HG03064 (cell line): ENCODE measurements around the gene ABHD2.
A peak's percentile ranks its signal among the peaks of the same experiment; 100 is the strongest.
"Not testable (repeated sequence)": the region's sequence is repeated elsewhere in the genome, so short reads cannot be mapped to it uniquely, and the experiment has no call there.

Experiments
- ATAC-seq: cut with Tn5 transposase; IDR thresholded peaks from one replicate; pipeline ENCODE4 v1.9.1; 2021; ENCODE audit warnings: low read depth; ENCODE audit not compliant: unreplicated experiment

ABHD2 gene

DNA sequence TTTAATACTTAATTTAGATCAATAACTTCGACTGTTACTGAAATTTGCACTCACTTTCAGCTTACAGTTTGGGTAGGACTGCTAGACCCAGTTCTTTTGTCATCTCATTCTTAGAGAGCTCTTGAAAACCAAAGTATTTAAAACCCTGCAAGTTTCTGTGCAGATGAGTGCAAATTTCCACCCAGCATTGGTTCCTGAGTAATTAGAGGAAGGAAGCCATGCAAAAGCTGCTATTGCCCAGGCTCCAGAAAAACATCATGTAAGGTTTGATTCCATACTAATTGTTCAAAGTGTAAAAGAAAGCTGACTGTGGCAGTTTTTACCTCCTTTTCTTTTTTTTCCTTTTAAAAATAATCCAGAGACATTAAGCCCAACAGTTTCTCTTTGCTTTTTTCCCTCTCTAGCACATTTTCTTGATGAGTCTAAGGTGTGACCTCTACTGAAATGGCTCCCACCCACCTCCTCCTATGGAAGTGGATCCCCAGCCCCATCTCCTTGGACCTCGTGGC is 30.3 kb downstream of the ABHD2 start:
- no peak for ATAC-seq

GRCh38 chr15:89119489-89120478 is 31.5 kb downstream of the ABHD2 start:
- ATAC-seq, result no peak

GRCh38 chr15:89120479-89121000 is 32.3 kb downstream of the ABHD2 start:
- ATAC-seq, result not testable (repeated sequence)

DNA sequence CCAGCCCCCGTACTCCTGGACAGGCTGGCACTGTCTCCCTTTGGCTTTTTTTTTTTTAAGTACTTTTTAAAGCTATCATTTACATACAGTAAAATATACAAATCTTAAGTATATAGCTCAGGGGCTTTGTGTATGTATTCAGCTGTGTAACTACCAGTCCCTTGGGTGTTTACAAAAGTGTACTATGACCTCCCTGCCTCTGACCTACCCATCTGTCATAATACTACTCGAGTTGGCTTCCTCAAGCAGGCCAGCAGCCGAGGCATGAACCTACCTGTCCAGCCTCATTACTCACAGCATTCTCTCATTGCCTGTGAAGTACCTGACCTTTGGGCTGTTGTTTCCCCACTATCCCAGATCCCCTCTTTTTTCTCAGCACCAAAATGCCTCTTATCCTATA is 33.2 kb downstream of the ABHD2 start:
- ATAC-seq, result no peak

DNA sequence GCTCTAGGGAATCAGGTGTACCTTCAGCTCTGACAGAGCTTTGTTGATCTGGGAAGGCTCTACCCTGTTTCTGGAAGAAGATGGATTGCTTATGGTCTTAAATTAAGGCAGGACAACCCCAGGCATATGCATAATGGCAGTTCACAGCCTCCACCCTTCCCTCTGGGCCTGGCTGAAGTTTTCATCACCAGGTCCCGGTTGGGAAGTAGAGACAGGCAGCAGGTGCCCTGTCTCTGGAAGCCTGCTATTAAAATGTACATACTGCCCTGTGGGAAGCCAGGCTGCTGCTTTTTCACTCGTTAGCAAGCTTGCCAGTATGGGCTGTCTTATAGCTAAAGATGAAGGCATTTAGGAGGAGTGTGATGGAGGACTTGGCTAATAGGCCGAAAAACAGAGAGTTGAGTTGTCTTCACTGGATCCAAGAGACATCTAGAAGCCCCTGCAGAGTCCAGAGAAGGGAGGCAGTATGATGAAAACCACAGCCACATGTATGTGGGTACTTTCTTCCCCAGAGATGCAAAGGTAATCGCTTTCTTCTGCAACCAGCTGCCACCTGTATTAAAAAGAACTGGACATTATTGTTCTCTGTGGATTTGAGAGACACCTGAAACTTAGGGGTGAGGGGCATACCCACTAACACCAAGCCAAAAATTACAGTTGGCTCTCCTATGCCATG is 34.4 kb downstream of the ABHD2 start:
- no peak for ATAC-seq

- ATAC-seq, result no peak
These were observed 34.9 kb downstream of the ABHD2 start for GRCh38 chr15:89123181-89123525.

DNA sequence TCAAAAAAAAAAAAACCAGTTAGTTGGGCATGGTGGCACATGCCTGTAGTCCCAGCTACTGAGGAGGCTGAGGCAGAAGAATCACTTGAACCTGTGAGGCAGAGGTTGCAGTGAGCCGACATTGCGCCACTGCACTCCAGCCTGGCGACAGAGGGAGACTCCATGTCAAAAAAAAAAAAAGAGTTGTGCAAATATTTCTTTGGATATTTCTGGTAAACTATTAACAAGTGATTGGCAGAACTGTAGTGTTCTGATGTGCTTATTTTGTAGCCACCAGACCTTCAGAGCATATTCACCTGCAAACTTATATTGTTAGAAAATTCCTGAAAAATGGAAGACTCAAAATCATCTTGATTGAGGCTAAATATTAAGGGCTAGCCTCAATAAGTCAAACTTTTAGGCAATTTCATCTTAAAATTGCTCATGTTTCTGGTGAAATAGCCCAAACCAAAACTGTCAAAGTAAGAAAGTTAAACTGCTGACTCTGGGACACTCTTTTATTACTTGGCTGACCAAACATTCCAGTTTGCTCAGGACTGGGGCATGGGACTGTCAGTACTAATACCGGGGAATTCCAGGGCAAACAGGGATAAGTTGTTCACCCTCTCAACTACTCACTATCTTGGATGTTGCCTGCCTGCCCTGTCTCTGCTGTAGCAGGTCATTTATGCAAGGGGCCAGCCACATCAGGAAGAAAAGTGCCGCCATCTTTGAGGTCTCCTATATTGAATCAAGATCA is 37.0 kb downstream of the ABHD2 start:
- ATAC-seq, result no peak

- no peak for ATAC-seq
These were observed 37.8 kb downstream of the ABHD2 start for GRCh38 chr15:89126009-89126408.

DNA sequence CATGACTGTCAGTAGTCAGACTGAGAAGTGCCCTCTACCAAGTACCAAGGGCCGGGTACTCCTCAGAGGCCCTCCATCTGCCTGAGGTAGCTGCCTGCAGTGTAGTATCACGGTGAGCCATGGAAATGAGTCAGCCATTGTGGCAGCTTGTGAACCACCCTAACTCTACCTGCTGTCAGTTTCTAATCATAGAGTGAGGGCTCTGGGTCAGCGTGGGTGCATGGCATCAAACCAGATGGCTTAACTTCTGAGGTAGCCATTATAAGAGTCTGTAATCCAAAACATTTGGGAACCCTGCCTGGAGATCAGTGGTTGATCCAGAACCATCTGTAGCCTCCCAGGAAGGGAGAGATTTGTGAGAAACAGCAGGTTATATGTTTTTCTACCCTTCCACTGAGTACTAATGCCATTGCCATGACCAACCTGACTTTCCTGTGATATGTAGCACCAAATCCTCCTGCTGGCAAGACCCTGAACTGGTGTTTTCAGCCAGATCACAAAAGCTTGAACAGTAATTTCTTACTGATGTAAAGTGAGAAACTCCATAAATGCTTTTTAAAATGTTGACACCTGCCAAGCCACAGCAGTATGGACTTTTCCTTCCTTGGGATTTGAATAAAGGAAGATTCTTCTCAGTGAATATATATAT is 38.9 kb downstream of the ABHD2 start:
- no peak for ATAC-seq

- ATAC-seq, result no peak
These were observed 40.3 kb downstream of the ABHD2 start for GRCh38 chr15:89128320-89129122.

- no peak for ATAC-seq
These were observed 41.0 kb downstream of the ABHD2 start for GRCh38 chr15:89129123-89129815.

- no peak for ATAC-seq
These were observed 41.5 kb downstream of the ABHD2 start for GRCh38 chr15:89129816-89130134.

DNA sequence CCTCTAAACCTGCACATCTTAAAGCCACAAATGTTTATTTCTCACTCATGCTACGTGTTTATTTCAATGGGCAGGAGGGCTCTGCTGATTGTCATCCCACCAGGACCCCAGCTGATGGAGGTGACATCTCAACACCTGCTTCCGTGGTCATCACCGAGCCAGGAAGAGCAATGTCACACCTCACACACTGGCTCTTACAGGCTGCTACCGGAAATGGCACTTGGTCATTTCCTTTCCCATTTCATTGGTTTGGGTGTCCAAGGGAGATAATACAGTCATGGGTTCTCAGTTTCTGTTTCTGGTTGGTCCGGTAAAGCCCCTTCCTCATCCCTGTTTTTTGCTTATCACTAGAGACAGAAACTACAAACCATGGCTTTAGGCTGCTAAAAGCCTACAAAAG is 41.9 kb downstream of the ABHD2 start:
- peak; percentile 92 for ATAC-seq

DNA sequence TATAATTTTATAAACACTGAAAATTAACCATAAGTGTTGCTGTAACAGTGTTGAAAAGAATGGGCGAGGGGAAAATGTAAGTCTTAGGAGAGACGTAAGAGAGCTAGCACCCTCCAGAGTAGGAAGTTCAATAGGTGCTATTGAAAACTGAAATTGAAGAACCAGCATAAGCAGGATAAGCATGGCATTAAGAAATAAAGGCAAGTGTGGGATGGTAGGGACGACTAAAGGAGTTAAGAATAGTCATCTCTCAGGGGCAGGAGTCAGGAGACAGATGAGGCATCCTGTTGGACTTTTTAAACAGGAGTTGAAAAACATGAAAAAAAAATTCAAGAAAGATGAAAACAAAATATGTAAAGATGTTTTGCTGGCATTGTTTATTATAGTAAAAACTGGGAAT is 43.5 kb downstream of the ABHD2 start:
- ATAC-seq, result no peak

DNA sequence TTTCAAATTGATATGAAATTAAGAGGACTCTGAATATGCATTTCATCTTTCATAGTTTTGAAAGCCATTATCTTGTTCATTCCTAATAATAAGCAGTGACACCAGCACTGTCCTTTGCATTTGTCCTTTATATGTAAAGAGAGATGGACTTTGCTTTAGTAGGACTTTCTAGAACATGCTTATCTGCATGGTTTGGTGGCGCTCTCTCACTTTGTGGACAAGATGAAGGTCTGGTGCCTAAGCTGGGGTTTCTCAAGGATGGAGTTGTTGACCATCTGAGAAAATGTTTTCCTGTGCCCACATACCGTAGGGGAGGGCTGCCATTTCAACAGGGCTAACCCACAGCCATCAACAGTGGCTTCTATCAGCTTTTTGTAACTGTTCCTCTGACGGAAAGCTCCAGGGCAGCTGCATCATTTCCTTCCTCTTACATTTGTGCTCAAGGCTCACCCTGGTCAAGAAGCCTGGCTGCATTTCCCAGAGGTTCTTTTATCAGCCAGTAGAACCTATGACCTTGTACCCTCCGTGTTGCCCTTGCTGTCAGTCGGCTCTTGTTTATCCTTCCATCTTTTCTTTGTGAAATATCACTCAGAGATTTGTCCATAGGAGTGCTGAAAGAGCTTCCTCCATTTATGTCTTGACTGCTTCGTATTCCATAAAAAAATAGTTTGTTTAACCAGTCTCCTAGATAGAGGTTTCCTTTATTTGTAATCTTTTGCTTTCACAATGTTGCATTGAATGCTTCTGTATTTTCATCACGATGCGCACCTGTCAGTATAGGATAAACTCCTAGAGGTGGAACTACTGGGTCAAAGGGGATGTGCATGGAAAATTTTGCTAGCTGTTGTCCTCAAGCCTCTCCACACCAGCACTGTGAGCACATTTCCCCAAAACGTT is 44.6 kb downstream of the ABHD2 start:
- no peak for ATAC-seq

GRCh38 chr15:89135387-89136077 is 47.3 kb downstream of the ABHD2 start:
- not testable (repeated sequence) for ATAC-seq

DNA sequence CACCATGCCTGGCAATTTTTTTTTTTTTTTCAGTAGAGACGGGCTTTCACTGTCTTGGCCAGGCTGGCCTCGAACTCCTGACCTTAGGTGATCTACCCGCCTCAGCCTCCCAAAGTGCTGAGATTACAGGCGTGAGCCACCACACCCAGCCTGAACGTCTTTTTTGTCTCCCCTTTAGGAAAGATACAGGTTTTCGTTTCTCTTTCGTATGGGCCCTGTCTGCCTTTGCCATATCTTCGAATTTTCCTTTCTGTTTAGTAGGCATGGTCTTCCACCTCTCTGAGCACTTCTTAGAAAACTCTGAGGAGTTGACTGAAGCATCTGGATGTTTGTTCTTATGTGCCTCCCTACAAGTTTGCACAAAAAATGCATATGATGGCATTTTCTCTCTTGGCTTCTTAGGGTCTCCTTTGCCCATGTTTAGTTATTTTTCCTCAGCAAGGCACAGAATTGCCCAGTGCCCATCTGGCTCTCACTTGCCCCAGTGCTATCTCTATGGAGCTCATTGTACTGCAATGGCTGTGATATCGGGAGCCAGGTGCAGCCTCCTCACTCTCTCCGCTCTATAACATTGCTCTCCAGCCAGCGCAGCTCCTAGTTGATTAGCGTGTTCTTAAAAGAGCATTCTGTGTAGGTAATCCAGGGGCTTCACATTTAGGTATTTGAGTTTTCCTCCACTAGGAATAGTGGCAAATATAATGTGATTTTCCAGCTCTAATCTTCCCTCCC is 48.0 kb downstream of the ABHD2 start:
- no peak for ATAC-seq
